G401 (cell line): ENCODE measurements around the gene ADGRF4. TPM values are rescaled to one million over a fixed set of nuclear protein-coding genes. Genes with fewer than 3 reads are reported as not detected.

ENCODE experiments used
- DNase-seq: peaks from one replicate; pipeline ENCODE4 v3.0.0-alpha.2; 2015; ENCODE audit warnings: low spot score
- in situ Hi-C: cut with HindIII; loops from 2 replicates; pipeline ENCODE4 v1.10.0; 2016; ENCODE audit warnings: low sequenced_read_pairs, mixed read lengths
- total RNA-seq: library from RNA; depleted of rRNA; stranded (reverse); fragments of >200 nt; shearing (Covaris generic); gene quantifications from 2 replicates; pipeline ENCODE4 v1.2.3, GENCODE V29; 2014; rRNA removed

ADGRF4 gene, protein sequence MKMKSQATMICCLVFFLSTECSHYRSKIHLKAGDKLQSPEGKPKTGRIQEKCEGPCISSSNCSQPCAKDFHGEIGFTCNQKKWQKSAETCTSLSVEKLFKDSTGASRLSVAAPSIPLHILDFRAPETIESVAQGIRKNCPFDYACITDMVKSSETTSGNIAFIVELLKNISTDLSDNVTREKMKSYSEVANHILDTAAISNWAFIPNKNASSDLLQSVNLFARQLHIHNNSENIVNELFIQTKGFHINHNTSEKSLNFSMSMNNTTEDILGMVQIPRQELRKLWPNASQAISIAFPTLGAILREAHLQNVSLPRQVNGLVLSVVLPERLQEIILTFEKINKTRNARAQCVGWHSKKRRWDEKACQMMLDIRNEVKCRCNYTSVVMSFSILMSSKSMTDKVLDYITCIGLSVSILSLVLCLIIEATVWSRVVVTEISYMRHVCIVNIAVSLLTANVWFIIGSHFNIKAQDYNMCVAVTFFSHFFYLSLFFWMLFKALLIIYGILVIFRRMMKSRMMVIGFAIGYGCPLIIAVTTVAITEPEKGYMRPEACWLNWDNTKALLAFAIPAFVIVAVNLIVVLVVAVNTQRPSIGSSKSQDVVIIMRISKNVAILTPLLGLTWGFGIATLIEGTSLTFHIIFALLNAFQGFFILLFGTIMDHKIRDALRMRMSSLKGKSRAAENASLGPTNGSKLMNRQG
- not detected in 2 replicates for total RNA-seq

GRCh38 chr6:47698342-47698787, at the start of gene ADGRF4:
Gene ADGRF4, plus strand, starts transcription at chr6:47698580. Its CDS starts 8,666 bp downstream, at chr6:47707246.
- in situ Hi-C loops: no loop called here
- no peak for DNase-seq

- no peak for DNase-seq
- in situ Hi-C loops: no loop called here
These were observed 47.6 kb upstream of the ADGRF4 start for GRCh38 chr6:47650553-47651432.

- no peak for DNase-seq
These were observed 46.9 kb upstream of the ADGRF4 start for GRCh38 chr6:47651505-47651944.

DNA sequence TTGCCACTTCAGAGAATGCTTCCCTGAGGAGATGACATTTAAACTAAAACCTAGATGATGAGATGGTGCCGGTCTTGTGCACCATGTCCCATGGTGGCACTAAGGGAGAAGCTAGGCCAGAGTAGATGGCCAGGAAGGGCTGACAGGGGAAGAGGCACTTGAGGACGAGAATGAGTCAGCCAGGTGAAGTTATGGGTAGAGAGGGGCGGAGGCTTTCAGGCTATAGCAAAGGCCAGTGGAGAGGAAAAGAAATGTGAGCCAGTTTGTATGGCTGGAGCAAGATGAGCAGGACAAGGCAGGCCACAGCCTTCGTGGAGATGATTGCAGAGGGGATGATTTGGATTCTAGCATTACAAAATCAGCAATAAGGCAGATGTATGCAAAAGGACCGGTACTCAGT, 44.7 kb upstream of the ADGRF4 start:
- in situ Hi-C loops: no loop called here
- no peak for DNase-seq

More at GRCh38 chr6:47651505-47651944, 46.9 kb upstream of the ADGRF4 start:
- in situ Hi-C loops: no loop called here

GRCh38 chr6:47654255-47654654, 44.1 kb upstream of the ADGRF4 start:
- in situ Hi-C loops: no loop called here

DNA sequence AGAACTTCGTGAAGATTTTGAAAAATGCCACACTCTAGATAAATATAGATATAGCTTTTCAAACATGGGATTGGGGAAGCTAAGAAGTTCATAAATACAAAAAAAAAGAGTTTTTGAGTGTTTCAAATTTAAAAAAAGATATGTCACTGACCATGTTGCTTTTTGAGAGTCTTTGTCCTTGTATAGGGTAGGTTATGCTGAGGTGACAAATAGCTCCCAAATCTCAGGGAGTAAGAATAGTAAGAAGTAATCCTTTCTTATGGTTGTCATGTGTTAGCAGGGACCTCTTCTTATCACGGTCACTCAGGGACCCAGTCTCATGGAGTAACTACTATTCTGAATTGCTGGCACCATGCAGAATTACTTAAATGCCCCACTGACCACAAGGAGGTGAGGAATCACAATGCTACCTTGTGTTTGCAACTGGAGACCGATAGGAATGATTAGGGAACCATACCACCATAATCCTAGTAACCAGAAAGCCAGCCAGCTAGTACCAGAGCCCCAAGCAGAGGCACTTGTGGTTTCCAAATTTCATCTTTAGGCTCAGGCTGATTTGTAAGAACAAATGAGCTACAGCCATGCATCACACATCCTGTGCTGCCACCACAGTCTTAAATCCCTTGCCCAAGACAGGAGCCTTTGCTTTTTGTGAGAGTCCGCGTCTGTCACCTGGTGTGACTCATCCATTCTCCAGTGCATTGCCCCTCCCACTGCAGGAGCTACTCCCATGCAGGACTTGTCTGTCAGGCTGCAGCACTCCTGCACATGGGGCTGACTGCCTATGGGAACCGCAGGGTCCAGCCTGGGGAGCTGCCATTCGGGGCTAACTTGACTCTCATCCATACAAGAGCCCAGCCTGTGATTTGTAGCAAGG, 42.4 kb upstream of the ADGRF4 start:
- DNase-seq: no peak
- in situ Hi-C loops: no loop called here

More at GRCh38 chr6:47654255-47654654, 44.1 kb upstream of the ADGRF4 start:
- DNase-seq: no peak

GRCh38 chr6:47661960-47662359, 36.4 kb upstream of the ADGRF4 start:
- no peak for DNase-seq
- in situ Hi-C loops: no loop called here

DNA sequence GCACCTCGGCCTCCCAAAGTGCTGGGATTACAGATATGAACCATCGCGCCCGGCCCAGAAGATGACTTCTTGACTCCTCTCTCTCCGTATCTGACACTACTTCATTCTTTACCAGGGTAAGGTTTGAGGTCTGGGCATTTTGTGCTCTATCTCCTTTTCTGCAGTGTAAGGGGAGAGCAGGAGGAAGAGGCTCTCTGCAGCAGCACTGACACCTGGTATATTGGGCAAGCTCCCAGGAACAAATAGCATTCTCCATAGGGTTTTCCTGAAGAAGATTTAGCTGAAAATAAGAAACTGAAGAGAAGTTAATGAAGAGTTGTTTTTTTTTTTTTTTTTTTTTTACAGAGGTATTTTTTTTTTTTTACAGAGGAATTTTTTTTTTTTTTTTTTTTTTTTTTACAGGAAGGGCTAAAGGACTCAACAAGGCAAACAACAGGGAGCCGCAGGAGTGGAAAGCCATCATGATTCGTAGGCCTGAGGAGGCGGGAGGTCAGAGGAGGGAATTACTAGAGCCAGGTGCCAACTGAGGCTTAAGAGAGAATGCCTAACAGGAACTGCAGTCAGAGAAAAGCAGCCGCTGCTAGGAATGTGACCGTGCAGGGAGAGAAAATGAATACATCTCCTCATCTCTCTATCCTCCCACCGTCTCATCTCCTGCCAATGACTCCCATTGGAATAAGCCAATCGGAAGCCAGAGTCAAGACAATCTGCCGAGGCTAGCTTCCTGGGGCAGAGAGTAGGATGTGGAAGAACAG, 34.7 kb upstream of the ADGRF4 start:
- peak; percentile 81 for DNase-seq
- in situ Hi-C loops: no loop called here

- in situ Hi-C loops: no loop called here
- DNase-seq: no peak
These were observed 33.3 kb upstream of the ADGRF4 start for GRCh38 chr6:47665112-47665511.

DNA sequence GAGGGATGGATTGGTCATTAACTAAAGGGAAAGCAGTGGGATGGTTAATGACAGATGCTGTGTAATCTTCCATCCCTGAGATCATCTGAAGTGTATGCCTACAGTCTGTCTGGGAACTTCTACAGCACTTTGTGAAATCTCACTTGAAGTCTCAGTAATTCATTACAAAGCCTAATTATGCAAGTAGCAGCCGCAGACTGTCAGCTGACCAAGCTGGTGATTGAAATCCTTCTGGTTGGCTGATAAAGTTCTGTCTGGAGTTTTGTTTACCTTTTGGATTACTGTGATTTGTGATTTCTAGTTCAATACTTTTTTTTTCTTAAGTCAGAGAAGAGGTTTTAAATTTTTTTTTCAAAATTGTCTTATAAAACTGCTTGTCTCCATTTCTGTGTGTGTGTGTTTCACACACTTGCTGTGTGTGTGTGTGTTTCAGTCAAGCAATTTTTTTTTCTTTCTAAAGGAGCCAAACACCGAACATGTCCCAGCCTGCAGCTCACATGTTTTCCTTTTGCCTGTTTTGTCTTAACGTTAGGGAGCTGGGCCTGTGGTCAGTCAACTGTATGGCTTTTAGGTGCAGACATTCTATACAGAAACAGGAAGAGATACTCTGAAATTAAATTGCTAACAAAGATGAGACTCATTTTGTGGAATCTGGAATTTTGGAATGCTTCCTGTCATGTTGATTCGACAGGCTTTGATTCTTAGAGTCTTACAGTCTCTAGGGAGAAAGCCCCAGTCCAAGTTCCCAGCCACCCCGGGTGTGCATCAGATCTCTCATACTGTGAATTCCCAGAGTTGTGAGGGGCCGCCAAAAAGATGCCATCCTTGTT, 28.5 kb upstream of the ADGRF4 start:
- in situ Hi-C loops: no loop called here
- no peak for DNase-seq

GRCh38 chr6:47670851-47671250, 27.5 kb upstream of the ADGRF4 start:
- no peak for DNase-seq
- in situ Hi-C loops: no loop called here

DNA sequence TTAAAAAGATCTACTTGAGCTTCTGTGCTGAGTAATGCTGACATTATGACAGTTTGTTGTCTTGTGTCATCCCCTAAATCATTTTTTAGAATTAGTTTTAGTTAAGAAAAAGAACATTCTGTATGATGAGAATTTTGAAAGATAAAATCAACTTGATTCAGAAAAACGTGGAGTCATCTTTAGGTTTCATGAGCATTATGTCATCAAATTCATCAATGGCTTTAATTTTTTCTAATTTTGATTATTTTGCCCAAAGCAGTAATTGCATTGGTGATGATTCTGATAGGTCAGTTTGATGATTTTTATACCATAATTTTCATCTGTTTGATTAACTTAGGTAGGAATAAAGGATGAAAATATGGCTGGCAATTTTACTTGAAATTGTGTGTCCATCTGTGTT, 26.6 kb upstream of the ADGRF4 start:
- DNase-seq: no peak
- in situ Hi-C loops: no loop called here

DNA sequence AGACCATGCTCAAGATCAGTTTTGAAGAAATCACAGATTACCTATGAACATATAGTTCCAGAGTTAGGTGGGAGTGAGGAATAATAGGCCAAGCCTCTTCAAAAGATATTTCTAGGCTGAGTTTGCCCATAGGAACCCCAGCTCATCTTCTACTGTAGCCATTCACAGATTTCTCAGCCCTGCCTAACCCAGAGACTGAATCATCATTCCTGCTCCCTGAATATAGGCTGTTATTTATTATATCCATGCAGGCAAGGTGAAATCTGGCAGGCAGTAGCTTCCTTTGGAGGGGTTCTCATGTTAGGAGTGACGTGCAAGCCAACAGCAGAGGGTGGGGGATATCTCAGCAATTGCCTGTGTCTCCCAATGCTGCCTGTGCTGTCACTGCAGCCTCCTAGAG, 25.6 kb upstream of the ADGRF4 start:
- in situ Hi-C loops: no loop called here
- DNase-seq: no peak

DNA sequence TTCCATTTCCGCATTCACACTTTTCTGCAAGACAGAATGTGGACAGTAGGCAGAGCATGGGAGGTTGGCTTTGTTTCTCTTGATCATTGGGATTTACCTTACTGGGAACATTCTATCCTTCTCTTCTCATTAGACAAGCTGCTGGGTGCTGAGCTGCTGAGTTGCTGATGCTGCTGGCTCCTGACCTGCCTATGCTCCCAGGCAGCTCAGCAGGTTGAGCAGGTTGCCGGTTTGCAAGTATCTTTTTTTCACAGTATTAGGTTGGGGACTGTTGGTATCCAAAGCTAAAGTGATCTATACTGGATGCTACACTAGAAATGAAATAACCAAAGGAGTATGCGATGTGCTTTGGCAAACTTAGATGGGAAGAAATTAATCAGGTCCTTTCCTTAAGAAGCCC, 23.7 kb upstream of the ADGRF4 start:
- DNase-seq: no peak
- in situ Hi-C loops: no loop called here

DNA sequence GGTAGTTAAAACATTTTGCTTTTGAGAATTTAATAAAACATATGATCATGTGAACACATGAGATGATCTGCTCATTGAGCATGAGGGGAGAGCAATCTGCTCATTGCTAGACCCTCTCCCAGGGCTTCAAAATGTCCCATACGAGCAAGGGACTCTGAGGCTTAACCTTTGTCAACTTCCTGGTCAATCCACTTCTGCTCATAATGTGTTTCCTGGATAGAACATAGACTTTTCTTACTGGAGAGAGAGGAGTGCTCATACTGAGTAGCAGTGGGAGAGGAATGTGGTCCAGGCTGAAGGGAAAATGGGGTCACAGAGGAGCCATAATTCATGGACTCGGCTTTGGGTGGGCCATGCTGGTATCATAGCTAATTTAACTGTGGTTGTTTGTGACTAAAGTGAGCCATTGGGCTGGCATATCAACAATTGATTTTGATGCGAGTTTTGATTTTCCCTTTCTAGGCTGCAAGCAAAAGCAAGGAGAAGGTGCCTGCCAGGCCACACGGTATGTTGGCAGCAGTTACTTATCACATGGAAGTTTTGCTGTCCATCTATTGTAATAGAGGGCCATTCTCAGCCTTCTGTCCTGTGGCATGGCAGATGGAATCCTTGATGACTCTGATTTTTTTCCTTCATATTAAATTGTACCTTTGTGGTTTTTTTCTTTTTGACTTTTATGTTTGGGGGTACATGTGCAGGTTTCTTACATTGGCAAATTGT, 20.8 kb upstream of the ADGRF4 start:
- in situ Hi-C loops: no loop called here
- peak; percentile 92 for DNase-seq

- DNase-seq: peak; percentile 77
- in situ Hi-C loops: no loop called here
These were observed 19.6 kb upstream of the ADGRF4 start for GRCh38 chr6:47678739-47679138.
